GM18505 (cell line): ENCODE results near the gene MRPL49.

Source experiments
- ATAC-seq: cut with Tn5 transposase; IDR thresholded peaks from one replicate; pipeline ENCODE4 v1.9.1; 2021; ENCODE audit not compliant: unreplicated experiment
- POLR2A ChIP-seq: IDR thresholded peaks from 4 replicates; pipeline ENCODE4 v1.6.1; 2011; ENCODE audit warnings: borderline replicate concordance; ENCODE audit not compliant: insufficient read depth, insufficient read length; ENCODE audit errors: extremely low read depth

The MRPL49 gene

DNA sequence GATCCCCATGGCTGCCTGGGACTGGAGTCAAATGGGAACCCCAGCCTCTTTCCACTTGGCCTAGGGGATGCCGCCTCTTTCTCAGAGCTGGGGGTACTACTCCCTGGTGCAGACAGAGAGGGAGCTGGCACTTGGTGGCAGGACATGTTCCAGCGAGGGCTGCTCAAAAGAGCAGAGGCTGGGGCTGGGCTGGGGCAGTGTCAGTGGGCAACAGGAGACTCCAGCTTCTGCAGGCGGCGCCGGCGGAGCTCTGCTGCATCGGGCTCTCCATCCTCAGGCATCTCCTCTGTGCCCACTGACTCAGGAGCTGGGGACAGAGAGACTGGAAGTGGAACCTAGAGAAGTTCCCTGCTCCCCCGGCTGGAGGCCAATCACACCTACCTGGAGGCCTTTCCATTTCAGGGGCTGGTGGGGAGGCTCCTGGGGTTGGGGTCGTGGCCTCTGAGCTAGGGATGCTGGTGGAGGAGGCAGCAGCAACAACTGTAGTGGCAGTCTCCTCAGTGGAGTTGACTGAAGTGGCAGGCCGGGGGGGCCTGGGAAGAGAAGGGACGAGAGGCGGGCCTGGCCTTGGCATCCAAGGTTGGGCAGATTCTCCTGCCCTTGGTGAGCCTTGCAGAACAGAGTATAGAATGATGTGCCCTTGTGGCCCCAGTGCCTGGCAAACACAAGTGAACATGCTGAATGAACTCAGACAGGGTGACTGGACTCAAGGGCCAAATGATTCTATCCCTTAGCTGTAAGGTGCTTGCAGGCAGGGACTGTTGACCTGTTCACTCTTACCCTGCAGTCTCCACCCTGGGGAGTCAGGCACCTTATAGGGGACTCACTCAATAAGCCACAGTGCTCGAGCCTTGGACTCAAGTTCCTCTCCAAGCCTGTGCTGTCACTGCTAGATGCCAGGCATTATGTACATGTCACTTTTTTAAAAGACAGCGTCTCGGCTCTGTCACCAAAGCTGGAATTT, 6.3 kb downstream of the MRPL49 start:
- no peak for TF ChIP-seq POLR2A
- ATAC-seq = no peak

- ATAC-seq = no peak
- TF ChIP-seq POLR2A = no peak
Observed at GRCh38 chr11:65129649-65130441, 7.7 kb downstream of the MRPL49 start.

- no peak for TF ChIP-seq POLR2A
- no peak for ATAC-seq
Observed at GRCh38 chr11:65130631-65131416, 8.7 kb downstream of the MRPL49 start.

GRCh38 chr11:65131417-65131776, 9.3 kb downstream of the MRPL49 start:
- ATAC-seq = no peak
- peak; percentile 40 for TF ChIP-seq POLR2A

GRCh38 chr11:65131895-65132237, 9.7 kb downstream of the MRPL49 start:
- ATAC-seq = no peak
- peak; percentile 16 for TF ChIP-seq POLR2A

DNA sequence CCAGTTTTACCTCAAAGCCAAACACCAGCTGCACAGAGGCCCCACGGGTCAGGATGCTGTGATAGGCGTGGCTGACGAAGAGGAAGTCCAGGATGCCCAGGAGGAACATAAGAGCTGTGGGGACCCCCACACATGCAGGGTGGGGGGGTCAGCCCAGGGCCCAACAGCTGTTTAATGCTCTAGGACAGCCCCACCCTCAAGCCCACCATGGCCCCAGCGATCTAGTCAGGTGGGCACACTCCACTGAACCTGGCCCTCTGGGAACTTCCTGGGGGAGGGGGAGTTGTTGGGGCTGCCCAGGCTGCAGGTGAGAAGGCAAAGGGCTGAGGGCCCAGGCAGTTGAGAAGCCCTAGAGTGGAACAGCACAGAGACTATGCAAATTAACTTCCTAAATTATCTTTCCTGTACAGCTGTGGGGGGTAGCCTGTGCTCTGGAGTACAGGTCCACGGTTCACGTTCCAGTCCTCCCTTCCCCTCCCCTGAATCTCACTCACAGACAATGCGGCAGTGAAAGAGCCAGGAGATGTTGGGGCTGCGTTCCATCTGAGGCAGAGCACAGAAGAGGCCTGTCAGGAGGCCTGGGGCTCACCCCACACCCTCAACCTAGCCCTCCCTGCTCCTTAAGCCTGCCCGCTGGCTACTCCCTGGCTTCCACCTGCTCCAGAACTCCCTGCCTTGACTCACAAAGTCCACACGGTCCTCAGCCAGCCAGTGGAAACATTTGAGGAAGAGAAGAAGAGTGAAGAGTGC, 10.3 kb downstream of the MRPL49 start:
- peak; percentile 76 for TF ChIP-seq POLR2A
- no peak for ATAC-seq

- no peak for ATAC-seq
- TF ChIP-seq POLR2A = peak; percentile 66
Observed at GRCh38 chr11:65132988-65133700, 11.0 kb downstream of the MRPL49 start.

DNA sequence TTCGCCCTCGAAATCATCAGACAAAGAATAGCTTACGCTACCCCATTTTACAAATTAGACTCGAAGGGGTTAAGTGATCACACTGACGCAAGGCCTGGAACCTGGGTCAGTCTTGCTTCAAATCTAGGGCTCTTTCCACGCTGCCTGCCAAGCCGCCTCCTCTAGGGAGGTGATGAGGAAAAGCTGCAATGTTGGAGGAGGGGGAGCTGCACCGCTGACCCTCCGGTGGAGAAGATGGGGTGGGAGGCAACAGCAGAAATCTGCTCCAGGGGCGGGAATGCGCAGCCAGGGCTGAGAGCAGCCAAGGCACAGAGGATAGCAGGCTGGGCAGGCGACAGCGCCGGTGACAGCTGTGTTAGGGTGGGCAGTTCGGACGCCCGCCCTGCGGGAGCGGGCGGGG, 11.6 kb downstream of the MRPL49 start:
- ATAC-seq = no peak
- no peak for TF ChIP-seq POLR2A

DNA sequence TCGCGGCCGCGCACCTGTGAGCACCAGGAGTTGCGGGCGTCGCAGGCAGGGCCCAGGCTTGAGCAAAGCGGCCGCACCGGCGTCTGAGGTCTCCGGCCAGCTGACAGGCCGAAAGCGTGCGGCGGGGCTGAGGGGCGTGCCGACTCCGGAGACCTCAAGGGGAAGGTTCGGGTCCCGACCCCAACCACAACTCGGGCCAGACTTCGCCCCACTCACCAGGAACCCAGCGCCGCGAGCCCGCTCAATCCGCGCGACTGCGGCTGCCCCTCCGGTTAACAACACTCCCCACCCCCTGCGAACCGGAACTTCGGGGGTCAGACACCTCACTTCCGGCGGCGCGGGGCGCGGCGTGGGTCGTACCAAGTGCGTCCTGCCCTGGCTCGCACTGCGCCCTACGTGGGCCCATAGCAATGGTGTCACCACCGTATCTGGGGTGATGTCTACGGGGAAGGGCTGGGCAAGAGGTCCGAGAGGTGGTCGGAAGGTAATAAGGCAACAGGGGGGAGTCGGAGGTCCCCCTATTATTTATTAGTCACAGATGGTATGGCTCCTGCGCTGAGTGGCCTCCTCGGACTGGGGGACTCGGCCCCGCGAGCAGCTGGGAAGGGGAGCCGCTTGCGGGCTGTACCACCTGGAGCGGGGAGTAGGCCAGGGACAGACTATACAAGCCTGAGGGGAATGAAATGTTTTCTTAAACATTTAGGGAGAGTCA, 12.3 kb downstream of the MRPL49 start, which contains the start of gene SYVN1:
Gene SYVN1 (minus strand): TSS at position 280 of the 712 bp plus-strand sequence. CDS start 918 bp downstream, outside the sequence.
- peak; percentile 90 for TF ChIP-seq POLR2A
- ATAC-seq = peak; percentile 54

GRCh38 chr11:65134952-65135632, 13.0 kb downstream of the MRPL49 start:
- peak; percentile 56 for ATAC-seq
- peak; percentile 70 for TF ChIP-seq POLR2A
